Suprapubic skin (tissue), 4 donors: Measurements from ENCODE around the gene POC1B. TPM values are rescaled to one million over a fixed set of nuclear protein-coding genes. Genes with fewer than 3 reads are reported as not detected.

ENCODE experiments used
- DNase-seq, 2 donors: peaks; one replicate each; pipeline ENCODE4 v3.0.0-alpha.2; 2019; ENCODE audit warnings: low spot score in 2 of 2
- H3K27ac ChIP-seq: fragments of 200-600 bp; sonication (generic); one replicate; pipeline ENCODE4 v1.5.1; 2019
- H3K27me3 ChIP-seq: fragments of 200-600 bp; sonication (generic); one replicate; pipeline ENCODE4 v1.5.1; 2019
- H3K36me3 ChIP-seq: fragments of 200-600 bp; sonication (generic); one replicate; pipeline ENCODE4 v1.5.1; 2019
- H3K4me1 ChIP-seq: fragments of 200-600 bp; sonication (generic); one replicate; pipeline ENCODE4 v1.5.1; 2019
- H3K4me3 ChIP-seq: fragments of 200-600 bp; sonication (generic); one replicate; pipeline ENCODE4 v1.5.1; 2019; ENCODE audit warnings: mild to moderate bottlenecking
- H3K9me3 ChIP-seq: fragments of 200-600 bp; sonication (generic); one replicate; pipeline ENCODE4 v1.5.1; 2019
- EP300 ChIP-seq: sonication (generic); formaldehyde crosslinking; IDR thresholded peaks from one replicate; pipeline ENCODE4 v1.6.1; 2017; ENCODE audit warnings: antibody characterized with exemption
- POLR2A ChIP-seq, 2 donors: fragments of 450-650 bp; IDR thresholded peaks; one replicate each; pipeline ENCODE4 v1.6.1; 2017; ENCODE audit warnings: antibody characterized with exemption in 2 of 2, mild to moderate bottlenecking in 2 of 2, moderate library complexity in 2 of 2
- POLR2AphosphoS5 ChIP-seq, 3 donors: sonication (generic); formaldehyde crosslinking; IDR thresholded peaks; one replicate each; pipeline ENCODE4 v1.6.1; 2017; ENCODE audit warnings: antibody characterized with exemption in 3 of 3
- WGBS: methylation state at CpG from one replicate; pipeline ENCODE4 v1.1.5; 2018; 5-methylcytosine and 5-hydroxymethylcytosine counted together
- total RNA-seq, 4 donors: library from RNA; depleted of rRNA; stranded (reverse); fragments of >200 nt; gene quantifications; one replicate each; pipeline ENCODE4 v1.1.0, GENCODE V29; 2016
- TF ChIP-seq, protein P1 (sequence below), 2 donors: fragments of 200-600 bp in 1 of 2; fragments of 450-650 bp in 1 of 2; sonication (generic) in 1 of 2; IDR thresholded peaks; one replicate each; pipeline ENCODE4 v1.5.1; 2016 to 2019; ENCODE audit warnings: antibody characterized with exemption in 2 of 2, mild to moderate bottlenecking in 1 of 2, moderate library complexity in 1 of 2

The POC1B gene
- total RNA-seq, 4 donors from 2014 or later, result 11.3 to 28.2 (median 13.4) TPM

DNA sequence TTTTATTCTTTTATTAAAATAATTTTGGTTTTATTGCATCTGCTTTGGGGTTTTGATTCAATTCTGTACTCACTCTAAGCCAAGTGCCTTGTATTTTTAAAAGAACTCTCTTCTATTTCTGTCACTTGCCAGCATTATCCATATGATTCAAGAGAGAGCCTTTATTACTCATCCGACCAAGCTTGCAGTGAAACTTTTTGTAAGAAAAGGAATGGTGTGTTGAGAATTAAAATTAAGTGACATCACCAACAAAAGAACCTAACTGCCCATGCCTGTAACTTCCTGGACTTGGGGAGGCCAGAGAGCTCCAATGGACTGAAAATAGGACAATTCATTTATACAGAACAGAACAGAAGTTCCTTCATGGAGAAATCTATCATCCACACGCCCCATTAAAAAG, 53.3 kb downstream of the POC1B start:
- H3K27me3 ChIP-seq, result no peaks in the 10 kb centered on the region
- 65% methylated on average over 2 of the region's 2 CpGs for WGBS
- DNase-seq, result no peak

DNA sequence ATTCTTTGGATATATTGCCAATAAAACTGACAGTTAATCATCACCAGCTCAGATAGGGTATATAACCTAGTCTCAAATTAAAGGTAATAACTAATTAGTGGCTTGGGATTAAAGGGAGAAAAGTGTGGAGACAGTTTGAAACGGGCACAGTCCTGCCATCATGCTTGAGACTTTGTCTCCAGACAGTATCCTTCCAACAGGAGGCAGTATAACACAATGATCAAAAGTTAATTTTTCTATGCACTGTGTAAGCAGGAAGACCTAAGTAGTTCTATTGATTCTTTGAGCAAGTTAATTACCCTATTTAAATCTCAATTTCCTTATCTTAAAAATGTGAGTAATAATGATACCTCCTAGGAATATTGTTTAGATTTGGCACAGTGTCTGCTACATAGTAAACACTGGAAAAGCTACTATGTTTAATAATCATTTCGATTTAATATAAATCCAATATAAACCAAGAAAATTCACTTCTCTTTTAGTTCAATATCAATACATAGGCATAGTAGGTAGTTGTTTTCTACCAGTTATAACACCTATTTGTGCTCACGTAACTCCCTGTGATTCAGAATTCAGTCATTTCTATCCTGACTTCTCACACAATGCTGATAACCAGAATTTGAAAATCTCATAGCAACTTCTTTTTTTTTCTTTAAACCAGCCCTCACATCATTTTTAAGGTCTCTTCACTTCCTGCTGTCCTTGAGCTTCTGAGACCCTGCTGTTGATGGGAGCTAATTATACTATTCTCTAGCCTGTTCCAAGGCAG, 54.9 kb downstream of the POC1B start:
- WGBS, result 66% methylated on average over 3 of the region's 3 CpGs
- no peaks in the 10 kb centered on the region for H3K4me1 ChIP-seq
- no peak overlapping the region for H3K4me3 ChIP-seq
- no peaks in the 10 kb centered on the region for H3K36me3 ChIP-seq
- H3K9me3 ChIP-seq, result no peaks in the 10 kb centered on the region
- no peaks in the 10 kb centered on the region for H3K27me3 ChIP-seq
- DNase-seq, result no peak
- TF ChIP-seq, protein P1, sequence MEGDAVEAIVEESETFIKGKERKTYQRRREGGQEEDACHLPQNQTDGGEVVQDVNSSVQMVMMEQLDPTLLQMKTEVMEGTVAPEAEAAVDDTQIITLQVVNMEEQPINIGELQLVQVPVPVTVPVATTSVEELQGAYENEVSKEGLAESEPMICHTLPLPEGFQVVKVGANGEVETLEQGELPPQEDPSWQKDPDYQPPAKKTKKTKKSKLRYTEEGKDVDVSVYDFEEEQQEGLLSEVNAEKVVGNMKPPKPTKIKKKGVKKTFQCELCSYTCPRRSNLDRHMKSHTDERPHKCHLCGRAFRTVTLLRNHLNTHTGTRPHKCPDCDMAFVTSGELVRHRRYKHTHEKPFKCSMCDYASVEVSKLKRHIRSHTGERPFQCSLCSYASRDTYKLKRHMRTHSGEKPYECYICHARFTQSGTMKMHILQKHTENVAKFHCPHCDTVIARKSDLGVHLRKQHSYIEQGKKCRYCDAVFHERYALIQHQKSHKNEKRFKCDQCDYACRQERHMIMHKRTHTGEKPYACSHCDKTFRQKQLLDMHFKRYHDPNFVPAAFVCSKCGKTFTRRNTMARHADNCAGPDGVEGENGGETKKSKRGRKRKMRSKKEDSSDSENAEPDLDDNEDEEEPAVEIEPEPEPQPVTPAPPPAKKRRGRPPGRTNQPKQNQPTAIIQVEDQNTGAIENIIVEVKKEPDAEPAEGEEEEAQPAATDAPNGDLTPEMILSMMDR (IDR thresholded peaks at IDR 0.05), result peak; percentile 12 to 52
- no peak for TF ChIP-seq POLR2A (IDR thresholded peaks at IDR 0.05)
- no peak overlapping the region for H3K27ac ChIP-seq

More for the DNA sequence above, 53.3 kb downstream of the POC1B start:
- Histone ChIP-seq H3K36me3 (no peaks in the 10 kb centered on the region), H3K9me3 (no peaks in the 10 kb centered on the region), H3K4me1 (no peaks in the 10 kb centered on the region), H3K27ac (no peak overlapping the region), H3K4me3 (no peak overlapping the region)
- TF ChIP-seq POLR2AphosphoS5 (IDR thresholded peaks at IDR 0.05), result no peak
- TF ChIP-seq POLR2A (IDR thresholded peaks at IDR 0.05), result no peak
- no peak for TF ChIP-seq EP300
- TF ChIP-seq, protein P1 (IDR thresholded peaks at IDR 0.05), result no peak

DNA sequence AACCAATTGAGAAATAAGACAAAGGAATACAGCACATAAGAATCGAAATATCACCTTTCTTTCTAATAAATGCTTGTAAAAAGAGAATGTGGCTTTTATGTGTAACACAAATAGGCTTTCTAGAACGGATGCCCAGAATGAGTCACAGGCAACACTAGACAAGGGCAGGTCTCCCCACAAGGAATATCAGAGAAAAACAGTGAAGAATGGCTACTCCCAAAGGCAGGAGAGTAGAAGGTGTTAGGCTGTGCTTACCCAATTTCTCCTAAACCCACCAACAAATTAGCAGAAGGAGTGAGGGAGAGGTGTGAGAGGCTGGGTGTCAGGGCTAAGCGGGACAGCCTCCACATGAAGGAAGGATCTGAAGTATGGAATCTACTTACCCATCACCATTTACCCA, 56.5 kb downstream of the POC1B start:
- Histone ChIP-seq H3K27ac (no peak overlapping the region), H3K9me3 (no peaks in the 10 kb centered on the region), H3K27me3 (no peaks in the 10 kb centered on the region), H3K4me3 (no peak overlapping the region), H3K36me3 (no peaks in the 10 kb centered on the region), H3K4me1 (no peaks in the 10 kb centered on the region)
- TF ChIP-seq EP300, result no peak
- no peak for TF ChIP-seq POLR2AphosphoS5 (IDR thresholded peaks at IDR 0.05)
- TF ChIP-seq POLR2A (IDR thresholded peaks at IDR 0.05), result no peak
- TF ChIP-seq, protein P1 (IDR thresholded peaks at IDR 0.05), result no peak
- 74% methylated on average over 3 of the region's 3 CpGs for WGBS
- no peak for DNase-seq

DNA sequence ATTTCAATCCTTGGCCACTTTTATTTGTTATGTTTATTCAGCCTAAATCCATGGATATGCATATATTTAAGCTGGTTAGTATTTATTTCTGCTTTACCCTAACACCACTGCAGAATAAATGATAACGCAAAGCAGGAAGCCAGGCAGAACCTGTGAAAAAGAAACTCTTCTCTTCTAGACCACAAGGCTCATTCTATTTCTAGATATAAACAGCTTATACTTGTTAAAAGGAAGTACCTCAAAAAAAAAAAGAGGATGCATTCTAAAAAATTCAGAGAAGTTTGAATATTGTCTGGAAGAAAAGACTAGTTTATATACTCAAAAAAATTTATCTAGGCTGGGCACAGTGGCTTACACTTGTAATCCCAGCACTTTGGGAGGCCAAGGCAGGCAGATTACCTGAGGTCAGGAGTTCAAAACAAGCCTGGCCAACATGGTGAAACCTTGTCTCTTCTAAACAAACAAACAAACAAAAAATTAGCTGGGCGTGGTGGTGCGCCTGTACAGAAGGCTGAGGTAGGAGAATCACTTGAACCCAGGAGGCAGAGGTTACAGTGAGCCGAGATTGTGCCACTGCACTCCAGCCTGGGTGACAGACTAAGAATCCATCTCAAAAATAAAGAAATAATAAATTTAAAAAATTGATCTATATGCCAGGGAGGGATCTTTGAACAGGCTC, 57.1 kb downstream of the POC1B start:
- H3K4me1 ChIP-seq, result no peaks in the 10 kb centered on the region
- no peaks in the 10 kb centered on the region for H3K9me3 ChIP-seq
- H3K27ac ChIP-seq, result no peak overlapping the region
- H3K27me3 ChIP-seq, result no peaks in the 10 kb centered on the region
- TF ChIP-seq EP300 (no peak), POLR2A (IDR thresholded peaks at IDR 0.05) (no peak), POLR2AphosphoS5 (IDR thresholded peaks at IDR 0.05) (no peak)
- TF ChIP-seq, protein P1 (IDR thresholded peaks at IDR 0.05), result no peak
- H3K4me3 ChIP-seq, result no peak overlapping the region
- 88% methylated on average over 4 of the region's 4 CpGs for WGBS
- no peak for DNase-seq
- no peaks in the 10 kb centered on the region for H3K36me3 ChIP-seq

DNA sequence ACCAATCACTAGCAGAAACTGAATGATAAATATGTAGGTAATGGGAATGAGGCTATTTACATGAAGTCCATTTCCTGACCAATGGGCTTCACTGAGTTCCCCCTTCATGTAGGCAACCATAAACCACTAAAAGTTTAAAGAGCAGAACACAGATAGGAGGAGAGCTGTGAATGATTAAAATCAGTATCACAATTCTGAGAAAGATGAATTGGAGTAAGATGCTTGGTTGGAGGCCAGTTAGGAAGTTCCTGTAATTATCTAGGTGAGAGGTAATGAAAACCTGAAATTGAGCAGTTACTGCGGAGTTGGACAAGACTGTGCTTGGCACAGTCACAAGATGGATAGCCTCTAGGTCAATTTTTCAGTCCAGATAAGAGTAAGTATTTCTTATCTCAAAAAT, 57.8 kb downstream of the POC1B start:
- H3K4me3 ChIP-seq, result no peak overlapping the region
- H3K27ac ChIP-seq, result no peak overlapping the region
- H3K9me3 ChIP-seq, result no peaks in the 10 kb centered on the region
- TF ChIP-seq POLR2A (IDR thresholded peaks at IDR 0.05) (no peak), POLR2AphosphoS5 (IDR thresholded peaks at IDR 0.05) (no peak), EP300 (no peak)
- TF ChIP-seq, protein P1 (IDR thresholded peaks at IDR 0.05), result no peak
- no peak for DNase-seq
- WGBS, result 52% methylated on average over 1 of the region's 1 CpG
- no peaks in the 10 kb centered on the region for H3K4me1 ChIP-seq
- H3K36me3 ChIP-seq, result no peaks in the 10 kb centered on the region
- no peaks in the 10 kb centered on the region for H3K27me3 ChIP-seq
